IPS-20b (cell line): ENCODE results near the gene SYNJ1.
A peak's percentile ranks its signal among the peaks of the same experiment; 100 is the strongest.

Experiments used
- H3K27ac ChIP-seq: one replicate; pipeline ENCODE4 v1.5.1; 2013; ENCODE audit warnings: low read length
- H3K27me3 ChIP-seq: 2 replicates; pipeline ENCODE4 v1.6.1; 2013; ENCODE audit warnings: mild to moderate bottlenecking, low read length, inconsistent platforms; ENCODE audit not compliant: insufficient read depth
- H3K36me3 ChIP-seq: 2 replicates; pipeline ENCODE4 v1.6.1; 2013; ENCODE audit warnings: low read depth, mild to moderate bottlenecking, inconsistent platforms, low read length, moderate library complexity; ENCODE audit not compliant: insufficient read depth
- H3K4me1 ChIP-seq: 2 replicates; pipeline ENCODE4 v1.6.1; 2013; ENCODE audit warnings: mild to moderate bottlenecking, control low read depth, inconsistent platforms, low read length, moderate library complexity; ENCODE audit not compliant: insufficient read depth
- H3K4me3 ChIP-seq: 2 replicates; pipeline ENCODE4 v1.5.1; 2013; ENCODE audit warnings: mild to moderate bottlenecking, low read length, inconsistent platforms
- H3K9ac ChIP-seq: 2 replicates; pipeline ENCODE4 v1.6.1; 2013; ENCODE audit warnings: low read depth, mild to moderate bottlenecking, inconsistent platforms, low read length, moderate library complexity
- H3K9me3 ChIP-seq: 2 replicates; pipeline ENCODE4 v1.6.1; 2013; ENCODE audit warnings: mild to moderate bottlenecking, low read depth, low read length, inconsistent platforms; ENCODE audit not compliant: insufficient read depth

The SYNJ1 gene

GRCh38 chr21:32733990-32734613 is 6.3 kb upstream of the SYNJ1 start:
- H3K27ac ChIP-seq: no peak overlapping the region
- no peaks in the 10 kb centered on the region for H3K9me3 ChIP-seq
- H3K27me3 ChIP-seq: no peaks in the 10 kb centered on the region
- H3K4me3 ChIP-seq: no peak overlapping the region
- peaks cover 57% of the 10 kb centered on the region for H3K36me3 ChIP-seq
- peaks cover 10% of the 10 kb centered on the region; the same call in 1 of the 2 replicates for H3K4me1 ChIP-seq
- no peak overlapping the region for H3K9ac ChIP-seq

- no peak overlapping the region for H3K9ac ChIP-seq
- no peaks in the 10 kb centered on the region for H3K9me3 ChIP-seq
- peaks cover 10% of the 10 kb centered on the region; the same call in 1 of the 2 replicates for H3K4me1 ChIP-seq
- H3K27ac ChIP-seq: no peak overlapping the region
- peaks cover 49% of the 10 kb centered on the region for H3K36me3 ChIP-seq
- H3K27me3 ChIP-seq: no peaks in the 10 kb centered on the region
- H3K4me3 ChIP-seq: no peak overlapping the region
Observed at GRCh38 chr21:32733356-32733755, 5.5 kb upstream of the SYNJ1 start.

- Histone ChIP-seq H3K9ac (no peak overlapping the region), H3K36me3 (peaks cover 42% of the 10 kb centered on the region), H3K4me1 (peaks cover 10% of the 10 kb centered on the region; the same call in 1 of the 2 replicates), H3K27me3 (no peaks in the 10 kb centered on the region), H3K9me3 (no peaks in the 10 kb centered on the region), H3K4me3 (no peak overlapping the region), H3K27ac (no peak overlapping the region)
Observed at GRCh38 chr21:32732544-32732943, 4.7 kb upstream of the SYNJ1 start.

- H3K27me3 ChIP-seq: no peaks in the 10 kb centered on the region
Observed at GRCh38 chr21:32728848-32729247, 1.0 kb upstream of the SYNJ1 start.

GRCh38 chr21:32728456-32728839 is 635 bp upstream of the SYNJ1 start:
- Histone ChIP-seq H3K36me3 (peaks cover 9% of the 10 kb centered on the region; the same call in 1 of the 2 replicates), H3K27ac (no peak overlapping the region), H3K4me1 (no peaks in the 10 kb centered on the region), H3K4me3 (peak overlapping the region; percentile 75), H3K9me3 (no peaks in the 10 kb centered on the region), H3K27me3 (no peaks in the 10 kb centered on the region), H3K9ac (peak overlapping the region; percentile 72; the same call in 1 of the 2 replicates)

More at GRCh38 chr21:32728848-32729247, 1.0 kb upstream of the SYNJ1 start:
- Histone ChIP-seq H3K9ac (peak overlapping the region; percentile 72; the same call in 1 of the 2 replicates), H3K4me1 (no peaks in the 10 kb centered on the region), H3K36me3 (peaks cover 13% of the 10 kb centered on the region; the same call in 1 of the 2 replicates), H3K9me3 (no peaks in the 10 kb centered on the region), H3K4me3 (peak overlapping the region; percentile 75), H3K27ac (no peak overlapping the region)

GRCh38 chr21:32726839-32727686 is 750 bp downstream of the SYNJ1 start:
- Histone ChIP-seq H3K9me3 (no peaks in the 10 kb centered on the region), H3K4me3 (peak overlapping the region; percentile 75), H3K9ac (peak overlapping the region; percentile 37; the same call in 1 of the 2 replicates), H3K4me1 (no peaks in the 10 kb centered on the region), H3K27me3 (no peaks in the 10 kb centered on the region), H3K27ac (no peak overlapping the region), H3K36me3 (no peaks in the 10 kb centered on the region)

- H3K9ac ChIP-seq: no peak overlapping the region
- H3K36me3 ChIP-seq: no peaks in the 10 kb centered on the region
- no peak overlapping the region for H3K27ac ChIP-seq
Observed at GRCh38 chr21:32719085-32719484, 8.7 kb downstream of the SYNJ1 start.

GRCh38 chr21:32717851-32718316 is 9.9 kb downstream of the SYNJ1 start:
- no peak overlapping the region for H3K9ac ChIP-seq

More at GRCh38 chr21:32719085-32719484, 8.7 kb downstream of the SYNJ1 start:
- Histone ChIP-seq H3K9me3 (no peaks in the 10 kb centered on the region), H3K27me3 (no peaks in the 10 kb centered on the region), H3K4me3 (no peak overlapping the region), H3K4me1 (no peaks in the 10 kb centered on the region)

GRCh38 chr21:32716486-32716885 is 11.3 kb downstream of the SYNJ1 start:
- H3K9ac ChIP-seq: no peak overlapping the region
- no peaks in the 10 kb centered on the region for H3K9me3 ChIP-seq
- H3K4me3 ChIP-seq: no peak overlapping the region
- no peaks in the 10 kb centered on the region for H3K36me3 ChIP-seq
- H3K27ac ChIP-seq: no peak overlapping the region
- H3K27me3 ChIP-seq: no peaks in the 10 kb centered on the region
- H3K4me1 ChIP-seq: no peaks in the 10 kb centered on the region

More at GRCh38 chr21:32717851-32718316, 9.9 kb downstream of the SYNJ1 start:
- Histone ChIP-seq H3K4me3 (no peak overlapping the region), H3K4me1 (no peaks in the 10 kb centered on the region), H3K27me3 (no peaks in the 10 kb centered on the region), H3K9me3 (no peaks in the 10 kb centered on the region), H3K27ac (no peak overlapping the region), H3K36me3 (no peaks in the 10 kb centered on the region)

GRCh38 chr21:32713726-32714125 is 14.1 kb downstream of the SYNJ1 start:
- H3K9ac ChIP-seq: no peak overlapping the region
- no peaks in the 10 kb centered on the region for H3K4me1 ChIP-seq
- H3K4me3 ChIP-seq: no peak overlapping the region
- H3K27me3 ChIP-seq: no peaks in the 10 kb centered on the region
- H3K36me3 ChIP-seq: no peaks in the 10 kb centered on the region
- no peaks in the 10 kb centered on the region for H3K9me3 ChIP-seq
- H3K27ac ChIP-seq: no peak overlapping the region

GRCh38 chr21:32712641-32713040 is 15.2 kb downstream of the SYNJ1 start:
- no peaks in the 10 kb centered on the region for H3K27me3 ChIP-seq
- H3K4me1 ChIP-seq: no peaks in the 10 kb centered on the region

More at GRCh38 chr21:32712641-32713040, 15.2 kb downstream of the SYNJ1 start:
- Histone ChIP-seq H3K9ac (no peak overlapping the region), H3K27ac (no peak overlapping the region), H3K4me3 (no peak overlapping the region), H3K36me3 (no peaks in the 10 kb centered on the region), H3K9me3 (no peaks in the 10 kb centered on the region)
